WERI-Rb-1 (cell line): ENCODE measurements around the gene MTUS2.

Experiments used
- DNase-seq: peaks from one replicate; pipeline ENCODE4 v3.0.0-alpha.2; 2020
- H3K27ac ChIP-seq: fragments of 250-450 bp; sonication (Bioruptor Pico); 2 replicates; pipeline ENCODE4 v1.5.1; 2020; ENCODE audit warnings: mild to moderate bottlenecking, moderate library complexity
- H3K27me3 ChIP-seq: fragments of 250-450 bp; sonication (Bioruptor Pico); 2 replicates; pipeline ENCODE4 v1.5.1; 2021; ENCODE audit warnings: mild to moderate bottlenecking, low read depth, moderate library complexity; ENCODE audit not compliant: insufficient read depth, severe bottlenecking
- H3K36me3 ChIP-seq: fragments of 250-450 bp; sonication (Bioruptor Pico); 2 replicates; pipeline ENCODE4 v1.5.1; 2020; ENCODE audit warnings: mild to moderate bottlenecking, moderate library complexity
- H3K4me3 ChIP-seq: 2 replicates; pipeline ENCODE4 v1.5.1; 2011; ENCODE audit warnings: low read depth, mild to moderate bottlenecking, control low read depth, low read length
- H3K9me3 ChIP-seq: fragments of 250-450 bp; sonication (Bioruptor Pico); 2 replicates; pipeline ENCODE4 v1.5.1; 2021; ENCODE audit warnings: mild to moderate bottlenecking, moderate library complexity; ENCODE audit not compliant: severe bottlenecking
- TF ChIP-seq, protein P1 (sequence below): IDR thresholded peaks from 2 replicates; pipeline ENCODE4 v1.5.1; 2011; ENCODE audit warnings: low read depth, mild to moderate bottlenecking, control low read depth, inconsistent platforms, low read length

The MTUS2 gene

DNA sequence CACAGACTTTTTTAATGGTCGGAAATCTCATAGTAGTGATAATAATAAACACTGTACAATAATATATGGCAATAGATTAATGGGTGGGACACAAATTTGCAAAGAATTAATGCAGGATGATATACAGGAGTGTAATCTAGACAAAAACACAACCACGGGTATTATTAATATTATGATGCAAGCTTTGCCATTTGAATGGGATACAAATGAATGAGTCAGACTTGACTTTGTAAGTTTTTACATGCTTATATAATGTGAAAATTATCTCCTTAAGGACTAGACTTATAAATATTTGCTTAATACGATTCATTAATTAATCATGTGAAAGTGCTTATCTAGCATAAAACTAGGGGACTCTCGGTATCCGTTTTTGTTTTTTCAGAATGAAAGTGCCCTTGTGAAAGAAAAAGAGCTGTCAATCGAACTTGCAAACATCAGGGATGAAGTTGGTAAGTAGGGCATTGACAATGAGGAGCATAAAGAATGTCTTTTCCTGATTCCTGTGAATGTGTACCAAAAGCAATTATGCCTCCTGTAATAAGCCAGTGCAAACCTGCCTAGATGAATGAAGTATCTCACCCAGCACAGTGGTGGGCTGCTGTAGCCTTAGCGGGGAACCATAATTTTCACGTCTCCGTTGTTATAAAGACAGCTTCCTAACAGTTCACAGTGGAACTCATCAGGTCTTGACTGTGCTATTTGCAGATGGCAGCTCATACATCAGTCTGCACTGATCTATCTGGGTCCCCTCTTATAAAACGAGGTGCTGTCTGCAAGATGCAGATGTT lies 619.7 kb downstream of the MTUS2 start:
- Histone ChIP-seq H3K9me3 (no peaks in the 10 kb centered on the region), H3K36me3 (no peaks in the 10 kb centered on the region), H3K4me3 (no peak overlapping the region), H3K27ac (no peak overlapping the region), H3K27me3 (no peaks in the 10 kb centered on the region)
- no peak for DNase-seq
- TF ChIP-seq, protein P1, sequence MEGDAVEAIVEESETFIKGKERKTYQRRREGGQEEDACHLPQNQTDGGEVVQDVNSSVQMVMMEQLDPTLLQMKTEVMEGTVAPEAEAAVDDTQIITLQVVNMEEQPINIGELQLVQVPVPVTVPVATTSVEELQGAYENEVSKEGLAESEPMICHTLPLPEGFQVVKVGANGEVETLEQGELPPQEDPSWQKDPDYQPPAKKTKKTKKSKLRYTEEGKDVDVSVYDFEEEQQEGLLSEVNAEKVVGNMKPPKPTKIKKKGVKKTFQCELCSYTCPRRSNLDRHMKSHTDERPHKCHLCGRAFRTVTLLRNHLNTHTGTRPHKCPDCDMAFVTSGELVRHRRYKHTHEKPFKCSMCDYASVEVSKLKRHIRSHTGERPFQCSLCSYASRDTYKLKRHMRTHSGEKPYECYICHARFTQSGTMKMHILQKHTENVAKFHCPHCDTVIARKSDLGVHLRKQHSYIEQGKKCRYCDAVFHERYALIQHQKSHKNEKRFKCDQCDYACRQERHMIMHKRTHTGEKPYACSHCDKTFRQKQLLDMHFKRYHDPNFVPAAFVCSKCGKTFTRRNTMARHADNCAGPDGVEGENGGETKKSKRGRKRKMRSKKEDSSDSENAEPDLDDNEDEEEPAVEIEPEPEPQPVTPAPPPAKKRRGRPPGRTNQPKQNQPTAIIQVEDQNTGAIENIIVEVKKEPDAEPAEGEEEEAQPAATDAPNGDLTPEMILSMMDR = no peak

- no peaks in the 10 kb centered on the region for H3K36me3 ChIP-seq
Measured at GRCh38 chr13:29441306-29441705, 621.2 kb downstream of the MTUS2 start.

DNA sequence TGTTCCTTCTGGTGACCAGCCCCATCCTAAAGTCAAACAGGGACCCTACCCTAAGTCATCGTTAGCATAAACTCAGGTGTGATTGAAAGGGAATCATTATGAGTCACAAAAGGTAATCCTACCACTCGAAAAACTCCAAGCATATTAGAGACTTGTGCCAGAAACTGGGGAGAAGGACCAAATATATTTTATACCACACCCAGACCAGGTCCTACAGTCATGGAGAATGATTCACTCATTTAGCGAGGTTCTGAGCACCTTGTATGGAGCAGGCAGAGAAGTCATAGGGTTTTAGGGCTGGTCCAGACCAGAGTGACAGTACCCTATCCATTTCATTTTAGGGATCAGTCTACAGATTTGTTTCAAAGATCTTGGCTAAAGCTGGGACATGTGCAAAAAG lies 625.9 kb downstream of the MTUS2 start:
- TF ChIP-seq, protein P1 = no peak
- H3K27me3 ChIP-seq = no peaks in the 10 kb centered on the region
- no peak overlapping the region for H3K4me3 ChIP-seq

More at GRCh38 chr13:29441306-29441705, 621.2 kb downstream of the MTUS2 start:
- Histone ChIP-seq H3K4me3 (no peak overlapping the region), H3K27me3 (no peaks in the 10 kb centered on the region), H3K27ac (no peak overlapping the region), H3K9me3 (no peaks in the 10 kb centered on the region)
- no peak for DNase-seq
- TF ChIP-seq, protein P1 = no peak

DNA sequence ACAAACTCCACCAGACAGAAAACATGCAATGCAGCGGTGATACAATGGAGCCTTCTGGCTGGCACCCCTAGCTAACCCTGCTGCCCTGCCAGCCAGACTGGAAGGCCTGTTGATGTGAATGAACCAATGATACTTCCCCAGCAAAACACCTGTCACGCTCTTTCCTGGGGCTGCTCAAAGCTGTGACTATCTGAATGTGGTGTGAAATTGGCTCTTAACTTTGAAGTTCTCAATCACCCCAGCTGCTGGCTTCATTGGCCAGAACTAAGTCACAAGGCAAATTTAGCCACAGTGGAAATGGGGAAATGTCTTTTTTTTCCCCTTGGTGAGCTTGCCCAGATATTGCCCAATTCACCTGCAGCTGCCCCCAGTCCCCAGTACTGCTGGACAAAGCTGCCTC lies 628.0 kb downstream of the MTUS2 start:
- Histone ChIP-seq H3K4me3 (no peak overlapping the region), H3K27ac (no peak overlapping the region), H3K36me3 (no peaks in the 10 kb centered on the region), H3K27me3 (no peaks in the 10 kb centered on the region), H3K9me3 (no peaks in the 10 kb centered on the region)
- TF ChIP-seq, protein P1 = no peak
- no peak for DNase-seq

More for the DNA sequence above, 625.9 kb downstream of the MTUS2 start:
- no peaks in the 10 kb centered on the region for H3K9me3 ChIP-seq
- H3K27ac ChIP-seq = no peak overlapping the region
- H3K36me3 ChIP-seq = no peaks in the 10 kb centered on the region
- DNase-seq = no peak

DNA sequence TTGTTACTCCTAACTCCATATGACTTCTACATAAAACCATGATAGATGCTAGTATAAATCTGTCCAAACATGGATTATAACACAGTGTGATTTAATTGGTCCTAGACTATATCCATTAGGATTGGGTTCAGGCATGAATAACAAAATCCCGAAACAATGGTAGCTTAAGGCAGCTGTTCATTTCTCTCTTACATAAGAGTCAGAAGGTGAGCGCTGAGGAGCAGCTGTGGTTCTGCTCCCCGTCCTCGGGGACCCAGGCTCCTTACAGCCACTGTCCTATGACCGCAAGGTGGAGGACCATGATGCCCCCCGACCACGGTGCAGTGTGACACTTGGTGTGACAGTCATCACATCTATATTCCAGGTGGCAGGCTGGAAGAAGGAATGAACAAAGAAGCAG lies 629.6 kb downstream of the MTUS2 start:
- no peak overlapping the region for H3K27ac ChIP-seq
- H3K36me3 ChIP-seq = no peaks in the 10 kb centered on the region
- H3K4me3 ChIP-seq = no peak overlapping the region
- no peaks in the 10 kb centered on the region for H3K27me3 ChIP-seq
- TF ChIP-seq, protein P1 = no peak
- no peak for DNase-seq
- no peaks in the 10 kb centered on the region for H3K9me3 ChIP-seq

DNA sequence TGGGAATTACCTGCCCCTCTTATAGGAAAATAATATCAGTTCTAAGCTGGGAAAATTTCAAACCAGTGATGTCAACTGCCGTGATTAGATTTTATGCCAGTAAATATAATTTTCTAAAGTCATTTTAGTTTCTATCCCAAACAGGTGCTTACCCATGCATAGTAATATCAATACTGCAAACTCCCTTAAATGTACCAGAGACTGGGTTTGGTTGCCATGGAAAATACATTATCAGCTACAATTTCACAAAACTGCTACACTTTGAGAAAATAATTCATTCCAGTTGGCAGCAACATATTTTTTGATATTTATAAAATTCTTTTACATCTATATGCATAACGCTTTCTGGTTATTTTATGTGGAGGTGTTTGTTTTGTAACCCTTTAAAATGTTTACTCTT lies 631.8 kb downstream of the MTUS2 start:
- no peaks in the 10 kb centered on the region for H3K27me3 ChIP-seq
- H3K4me3 ChIP-seq = no peak overlapping the region
- H3K9me3 ChIP-seq = no peaks in the 10 kb centered on the region
- no peaks in the 10 kb centered on the region for H3K36me3 ChIP-seq
- no peak for DNase-seq
- H3K27ac ChIP-seq = no peak overlapping the region
- TF ChIP-seq, protein P1 = no peak
